Jurkat, Clone E6-1 (cell line): ENCODE data around the gene PLCL2.

ENCODE experiments used
- DNase-seq: peaks from one replicate; pipeline ENCODE4 v3.0.0-alpha.2; 2011; ENCODE audit warnings: low read depth, low spot score
- H3K4me3 ChIP-seq: 2 replicates; pipeline ENCODE4 v1.5.1; 2011; ENCODE audit warnings: mild to moderate bottlenecking, low read length, control low read depth, moderate library complexity

The PLCL2 gene

GRCh38 chr3:16861432-16861831 is 23.3 kb upstream of the PLCL2 start:
- H3K4me3 ChIP-seq: no peak overlapping the region
- DNase-seq: no peak

GRCh38 chr3:16864610-16865313 is 20.0 kb upstream of the PLCL2 start:
- DNase-seq: no peak
- no peak overlapping the region for H3K4me3 ChIP-seq

GRCh38 chr3:16865335-16865734 is 19.4 kb upstream of the PLCL2 start:
- DNase-seq: no peak
- H3K4me3 ChIP-seq: no peak overlapping the region

GRCh38 chr3:16866571-16866970 is 18.2 kb upstream of the PLCL2 start:
- DNase-seq: no peak
- no peak overlapping the region for H3K4me3 ChIP-seq

- H3K4me3 ChIP-seq: no peak overlapping the region
- no peak for DNase-seq
These were observed 16.2 kb upstream of the PLCL2 start for GRCh38 chr3:16868513-16868912.

- no peak overlapping the region for H3K4me3 ChIP-seq
- no peak for DNase-seq
These were observed 15.3 kb upstream of the PLCL2 start for GRCh38 chr3:16869261-16870005.

- DNase-seq: no peak
- H3K4me3 ChIP-seq: no peak overlapping the region
These were observed 12.6 kb upstream of the PLCL2 start for GRCh38 chr3:16871915-16872842.

GRCh38 chr3:16873872-16874271 is 10.9 kb upstream of the PLCL2 start:
- no peak for DNase-seq
- H3K4me3 ChIP-seq: no peak overlapping the region

GRCh38 chr3:16875876-16876550 is 8.7 kb upstream of the PLCL2 start:
- DNase-seq: no peak
- no peak overlapping the region for H3K4me3 ChIP-seq

GRCh38 chr3:16877505-16877904 is 7.2 kb upstream of the PLCL2 start:
- DNase-seq: no peak

GRCh38 chr3:16877911-16878310 is 6.8 kb upstream of the PLCL2 start:
- DNase-seq: no peak
- H3K4me3 ChIP-seq: no peak overlapping the region

More at GRCh38 chr3:16877505-16877904, 7.2 kb upstream of the PLCL2 start:
- no peak overlapping the region for H3K4me3 ChIP-seq

- no peak for DNase-seq
- H3K4me3 ChIP-seq: no peak overlapping the region
These were observed 2.7 kb upstream of the PLCL2 start for GRCh38 chr3:16881896-16882630.

- DNase-seq: no peak
These were observed 1.6 kb upstream of the PLCL2 start for GRCh38 chr3:16883057-16883722.

GRCh38 chr3:16883723-16884083 is 1.1 kb upstream of the PLCL2 start:
- no peak for DNase-seq
- H3K4me3 ChIP-seq: peak overlapping the region; percentile 82

More at GRCh38 chr3:16883057-16883722, 1.6 kb upstream of the PLCL2 start:
- no peak overlapping the region for H3K4me3 ChIP-seq

GRCh38 chr3:16884084-16884747 is 539 bp upstream of the PLCL2 start:
- H3K4me3 ChIP-seq: peak overlapping the region; percentile 82
- no peak for DNase-seq

GRCh38 chr3:16885593-16886302 is 993 bp downstream of the PLCL2 start:
- DNase-seq: no peak
- peak overlapping the region; percentile 82 for H3K4me3 ChIP-seq

- H3K4me3 ChIP-seq: peak overlapping the region; percentile 82
- DNase-seq: no peak
These were observed 1.5 kb downstream of the PLCL2 start for GRCh38 chr3:16886303-16886683.
